GM12875 (cell line): ENCODE data around the gene CCDC150.
"Not testable (repeated sequence)": the region's sequence is repeated elsewhere in the genome, so short reads cannot be mapped to it uniquely, and the experiment has no call there.

Experiments
- H3K4me3 ChIP-seq: one replicate; pipeline ENCODE4 v1.5.1; 2011; ENCODE audit warnings: low read depth, low read length, control low read depth
- CTCF ChIP-seq: IDR thresholded peaks from 2 replicates; pipeline ENCODE4 v1.5.1; 2011; ENCODE audit warnings: low read depth, mild to moderate bottlenecking, control low read depth, inconsistent platforms, low read length, moderate library complexity, borderline replicate concordance; ENCODE audit not compliant: insufficient read depth

The CCDC150 gene

DNA sequence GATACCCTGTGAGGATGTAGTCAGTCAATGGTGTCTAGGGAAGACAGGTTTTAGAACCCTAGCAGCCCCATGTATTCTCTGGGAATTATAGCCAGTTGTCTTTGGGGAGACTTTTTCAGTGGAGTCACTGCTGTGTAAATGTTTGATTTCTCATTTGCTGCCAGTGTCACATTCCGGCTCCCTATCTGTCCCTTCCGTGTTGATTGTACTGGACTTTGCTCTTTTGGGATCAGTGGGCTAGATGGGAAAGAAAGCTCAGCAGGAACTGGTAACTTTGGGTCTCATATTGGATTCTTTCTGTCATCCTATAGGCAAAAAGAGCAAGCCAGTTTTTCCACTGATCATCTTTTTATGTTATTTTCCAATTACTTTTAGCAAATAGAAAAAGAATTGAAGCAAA lies 89.9 kb downstream of the CCDC150 start:
- H3K4me3 ChIP-seq: no peak overlapping the region
- no peak for TF ChIP-seq CTCF

DNA sequence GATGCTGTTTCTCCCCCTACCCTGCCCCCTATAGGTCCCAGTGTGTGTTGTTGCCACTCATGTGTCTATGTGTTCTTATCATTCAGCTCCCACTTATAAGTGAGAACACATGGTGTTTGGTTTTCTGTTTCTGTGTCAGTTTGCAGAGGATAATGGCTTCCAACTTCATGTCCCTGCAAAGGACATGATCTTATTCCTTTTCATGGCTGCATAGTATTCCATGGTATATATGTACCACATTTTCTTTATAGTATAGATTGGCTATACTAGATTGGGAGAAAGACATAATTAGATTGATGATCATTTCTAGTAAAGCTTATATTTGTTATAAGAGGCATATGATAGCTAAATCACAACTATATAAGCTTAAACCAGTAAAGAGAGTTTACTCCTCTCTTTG lies 97.1 kb downstream of the CCDC150 start:
- not testable (repeated sequence) for H3K4me3 ChIP-seq

DNA sequence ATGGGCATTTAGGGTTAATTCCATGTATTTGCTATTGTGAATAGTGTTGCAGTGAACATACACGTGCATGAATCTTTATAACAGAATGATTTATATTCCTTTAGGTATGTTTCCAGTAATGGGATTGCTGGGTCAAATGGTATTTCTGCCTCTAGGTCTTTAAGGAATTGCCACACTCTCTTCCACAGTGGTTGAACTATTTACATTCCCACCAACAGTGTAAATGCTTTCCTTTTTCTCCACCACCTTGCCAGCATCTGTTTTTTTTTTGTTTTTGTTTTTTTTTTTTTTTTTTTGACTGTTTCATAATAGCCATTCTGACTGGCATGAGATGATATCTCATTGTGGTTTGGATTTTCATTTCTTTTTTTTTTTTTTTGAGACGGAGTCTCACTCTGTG lies 97.5 kb downstream of the CCDC150 start:
- H3K4me3 ChIP-seq: no peak overlapping the region
- TF ChIP-seq CTCF: no peak

- no peak for TF ChIP-seq CTCF
- H3K4me3 ChIP-seq: no peak overlapping the region
These were observed 99.5 kb downstream of the CCDC150 start for GRCh38 chr2:196739031-196739430.

GRCh38 chr2:196742216-196742615 lies 102.7 kb downstream of the CCDC150 start:
- H3K4me3 ChIP-seq: no peak overlapping the region
- TF ChIP-seq CTCF: no peak

DNA sequence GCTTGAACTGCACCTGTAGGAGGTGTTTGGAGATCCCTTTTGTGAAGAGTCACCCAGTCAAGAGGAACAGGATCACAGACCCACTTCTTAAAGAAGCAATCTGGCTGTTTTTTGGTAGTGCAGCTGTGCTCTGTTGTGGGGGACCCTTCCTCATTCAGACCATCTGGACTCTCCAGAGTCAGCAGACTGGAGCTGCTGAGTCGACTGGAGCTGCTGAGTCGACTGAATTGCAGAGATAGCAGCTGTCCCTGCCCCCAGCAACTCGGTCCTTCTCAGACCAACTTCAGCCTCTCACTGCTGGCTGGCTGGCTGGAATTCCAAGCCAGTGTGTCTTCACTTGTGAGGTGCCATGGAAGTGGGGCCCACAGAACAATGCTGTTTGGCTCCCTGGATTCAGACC lies 103.2 kb downstream of the CCDC150 start:
- no peak overlapping the region for H3K4me3 ChIP-seq
- no peak for TF ChIP-seq CTCF

- no peak overlapping the region for H3K4me3 ChIP-seq
- no peak for TF ChIP-seq CTCF
These were observed 103.7 kb downstream of the CCDC150 start for GRCh38 chr2:196743165-196743564.

- TF ChIP-seq CTCF: no peak
- H3K4me3 ChIP-seq: no peak overlapping the region
These were observed 106.2 kb downstream of the CCDC150 start for GRCh38 chr2:196745711-196746110.
